ENCODE data around the gene ABHD8.
A peak's percentile ranks its signal among the peaks of the same experiment; 100 is the strongest.

The ABHD8 gene

DNA sequence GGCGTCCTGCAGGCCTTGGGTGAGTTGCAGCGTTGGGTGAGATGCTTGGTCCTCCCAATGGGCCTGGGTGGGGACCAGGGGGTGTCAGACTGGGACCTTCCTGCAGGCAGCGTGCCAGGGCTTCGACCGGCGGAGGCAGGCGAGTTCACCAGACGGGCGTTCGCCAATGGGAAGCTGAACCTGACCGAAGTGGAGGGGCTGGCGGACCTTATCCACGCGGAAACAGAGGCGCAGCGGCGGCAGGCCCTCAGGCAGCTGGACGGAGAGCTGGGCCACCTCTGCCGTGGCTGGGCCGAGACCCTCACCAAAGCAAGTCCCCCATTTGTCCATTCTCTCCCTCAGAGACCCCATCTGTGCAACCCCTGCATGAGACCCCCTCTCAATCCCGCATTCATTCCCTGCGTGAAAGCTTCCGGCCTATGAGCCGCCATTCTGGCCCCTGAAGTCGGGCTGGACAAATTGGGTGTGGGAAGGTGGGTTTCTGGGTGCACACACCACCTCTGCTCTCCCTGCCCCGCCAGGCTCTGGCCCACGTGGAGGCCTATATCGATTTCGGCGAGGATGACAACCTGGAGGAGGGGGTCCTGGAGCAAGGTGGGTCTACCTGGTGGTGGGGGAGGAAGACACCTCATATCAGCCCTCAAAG, 35.3 kb upstream of the ABHD8 start:
- Histone ChIP-seq H3K4me3 (ENCODE audit: control insufficient read depth in 1 of 7, extremely low read depth in 1 of 7, insufficient read depth in 4 of 7, low read depth in 2 of 7, low read length in 6 of 7) (peak overlapping the region in 5 of 7 experiments; percentile 83 to 99 (median 88)), H3K4me1 (ENCODE audit: control extremely low read depth in 1 of 4, control insufficient read depth in 4 of 4, insufficient read depth in 4 of 4, low read length in 3 of 4) (peaks cover 0 to 43% (median 39%) of the 10 kb centered on the region in 4 experiments), H3K27ac (ENCODE audit: insufficient read depth in 1 of 2, low read depth in 1 of 2, low read length in 2 of 2, poor library complexity in 1 of 2, severe bottlenecking in 2 of 2) (peak overlapping the region in 1 of 2 experiments; percentile 73), H3K27me3 (replicated peaks in 2 of 5; ENCODE audit: control insufficient read depth in 4 of 5, insufficient read depth in 5 of 5, low read length in 4 of 5) (no peaks in the 10 kb centered on the region), H3K36me3 (ENCODE audit: control insufficient read depth in 4 of 4, insufficient read depth in 4 of 4, low read length in 3 of 4) (peaks cover 0 to 16% (median 10%) of the 10 kb centered on the region in 4 experiments), H3K9me3 (ENCODE audit: control extremely low read depth in 1 of 5, control insufficient read depth in 4 of 5, insufficient read depth in 2 of 5, low read depth in 1 of 5, low read length in 4 of 5) (no peaks in the 10 kb centered on the region)
- 96% methylated on average over 18 of the region's 30 CpGs for WGBS (ENCODE audit: insufficient coverage)
- POLR2A ChIA-PET: interaction anchor here (1.5 kb wide), 1 partner anchor 53 kb away, joined by 3 read pairs; no protein-coding TSS in a partner anchor
- CTCF ChIA-PET: interaction anchor here (1.2 kb wide), 1 partner anchor 22 kb away, joined by 3 read pairs; no protein-coding TSS in a partner anchor
- no peak for DNase-seq

DNA sequence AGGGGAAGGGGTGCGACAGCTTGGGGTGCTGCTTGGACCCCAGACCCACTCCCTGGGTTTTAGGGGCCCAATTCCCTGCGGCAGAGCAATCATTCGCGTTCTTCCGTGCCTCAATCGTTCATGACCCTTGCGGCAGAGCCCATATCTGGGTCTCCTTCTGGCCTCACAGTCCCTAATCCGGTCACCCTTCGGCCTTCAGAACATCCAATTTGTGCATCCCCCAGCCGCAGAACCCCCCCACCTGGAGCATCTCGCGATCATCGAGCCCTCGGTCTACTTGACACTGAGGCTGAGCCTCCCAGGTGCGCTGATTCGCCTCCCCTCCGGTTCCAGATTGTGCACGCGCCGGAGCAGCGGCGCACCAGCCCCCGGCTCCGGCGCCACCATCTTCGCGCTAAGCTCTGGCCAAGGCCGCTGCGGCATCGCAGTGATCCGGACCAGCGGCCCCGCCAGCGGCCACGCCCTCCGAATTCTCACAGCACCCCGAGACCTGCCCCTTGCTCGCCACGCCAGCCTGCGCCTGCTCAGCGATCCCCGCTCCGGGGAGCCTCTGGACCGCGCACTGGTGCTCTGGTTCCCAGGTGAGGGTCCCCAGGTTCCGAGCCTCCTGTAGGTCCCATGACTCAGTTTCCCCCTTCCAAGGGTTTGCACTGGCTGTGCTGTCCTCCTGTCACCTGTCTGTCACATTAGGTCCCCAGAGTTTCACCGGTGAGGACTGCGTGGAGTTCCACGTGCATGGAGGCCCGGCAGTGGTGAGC, 34.6 kb upstream of the ABHD8 start:
- POLR2A ChIA-PET: interaction anchor here (1.5 kb wide), 1 partner anchor 53 kb away, joined by 3 read pairs; no protein-coding TSS in a partner anchor
- peak in 2 of 3 donors; percentile 29 to 37 for DNase-seq
- WGBS (ENCODE audit: insufficient coverage): 9% methylated on average over 47 of the region's 50 CpGs

DNA sequence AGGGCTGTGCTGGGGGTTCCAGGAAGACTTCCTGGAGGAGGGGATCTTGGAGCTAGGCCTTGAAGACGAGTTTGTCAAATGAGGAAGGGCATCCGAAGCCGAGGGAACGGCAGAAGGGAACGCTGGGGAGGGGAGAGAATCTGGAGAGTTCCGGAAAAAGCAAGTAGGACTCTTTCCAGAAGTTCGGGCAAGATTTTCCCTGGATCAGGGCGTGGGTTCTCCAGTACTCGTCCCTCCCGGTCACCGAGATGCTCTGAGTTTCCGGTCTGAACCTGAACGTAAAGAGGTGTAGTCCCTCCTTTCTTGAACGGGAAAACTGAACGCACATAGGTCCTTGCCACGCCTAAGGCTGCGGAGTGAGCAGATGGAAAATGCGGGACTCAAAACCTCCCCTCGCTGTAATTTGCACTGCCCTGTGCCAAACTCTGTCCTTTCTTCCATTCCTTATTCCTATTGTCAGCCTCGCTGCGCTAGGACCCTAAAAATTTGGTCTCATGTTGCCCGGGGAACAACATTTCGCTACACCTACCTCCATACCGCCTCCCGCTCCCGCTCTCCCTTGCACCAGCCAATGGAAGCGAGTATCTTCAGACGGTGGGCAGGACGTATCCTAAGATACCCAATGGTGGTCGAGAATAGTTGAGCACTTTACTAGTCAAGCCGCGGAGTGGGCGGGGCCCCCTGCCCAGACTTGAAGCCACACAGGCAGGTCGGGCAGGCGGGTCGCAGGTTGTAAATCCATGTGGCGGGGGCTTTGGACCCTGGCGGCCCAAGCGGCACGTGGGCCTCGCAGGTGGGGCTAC, 33.8 kb upstream of the ABHD8 start, which contains the start of gene GTPBP3:
TSS of gene GTPBP3 (plus strand) at position 682 of the 803 bp plus-strand sequence. CDS start at position 741, 59 bp downstream.
- H3K36me3 ChIP-seq (ENCODE audit: control insufficient read depth in 4 of 4, insufficient read depth in 4 of 4, low read length in 3 of 4): peaks cover 0 to 16% (median 10%) of the 10 kb centered on the region in 4 experiments
- POLR2A ChIA-PET: interaction anchor here (1.0 kb wide), 1 partner anchor 82 kb away, joined by 3 read pairs; no protein-coding TSS in a partner anchor
- H3K4me3 ChIP-seq (ENCODE audit: control insufficient read depth in 1 of 7, extremely low read depth in 1 of 7, insufficient read depth in 4 of 7, low read depth in 2 of 7, low read length in 6 of 7): peak within 1 kb of the TSS; percentile 83 to 99 (median 88)
- no peaks in the 10 kb centered on the region for H3K9me3 ChIP-seq (ENCODE audit: control extremely low read depth in 1 of 5, control insufficient read depth in 4 of 5, insufficient read depth in 2 of 5, low read depth in 1 of 5, low read length in 4 of 5)
- WGBS (ENCODE audit: insufficient coverage): 0% methylated on average over 41 of the region's 41 CpGs
- no peaks in the 10 kb centered on the region for H3K27me3 ChIP-seq (replicated peaks in 2 of 5; ENCODE audit: control insufficient read depth in 4 of 5, insufficient read depth in 5 of 5, low read length in 4 of 5)
- peak; percentile 99 for DNase-seq
- peak within 1 kb of the TSS; percentile 48 to 87 for H3K27ac ChIP-seq (ENCODE audit: insufficient read depth in 1 of 2, low read depth in 1 of 2, low read length in 2 of 2, poor library complexity in 1 of 2, severe bottlenecking in 2 of 2)
- CTCF ChIA-PET: interaction anchor here (1.1 to 2.2 kb wide), 3 partner anchors 35 to 55 kb away, joined by 3 to 8 read pairs (median 5); no protein-coding TSS in a partner anchor
- peaks cover 0 to 46% (median 41%) of the 10 kb centered on the region in 4 experiments for H3K4me1 ChIP-seq (ENCODE audit: control extremely low read depth in 1 of 4, control insufficient read depth in 4 of 4, insufficient read depth in 4 of 4, low read length in 3 of 4)

More for the DNA sequence above, 34.6 kb upstream of the ABHD8 start:
- Histone ChIP-seq H3K36me3 (ENCODE audit: control insufficient read depth in 4 of 4, insufficient read depth in 4 of 4, low read length in 3 of 4) (peaks cover 0 to 16% (median 10%) of the 10 kb centered on the region in 4 experiments), H3K27ac (ENCODE audit: insufficient read depth in 1 of 2, low read depth in 1 of 2, low read length in 2 of 2, poor library complexity in 1 of 2, severe bottlenecking in 2 of 2) (peak overlapping the region in 1 of 2 experiments; percentile 73), H3K4me3 (ENCODE audit: control insufficient read depth in 1 of 7, extremely low read depth in 1 of 7, insufficient read depth in 4 of 7, low read depth in 2 of 7, low read length in 6 of 7) (peak overlapping the region; percentile 23 to 99 (median 87)), H3K9me3 (ENCODE audit: control extremely low read depth in 1 of 5, control insufficient read depth in 4 of 5, insufficient read depth in 2 of 5, low read depth in 1 of 5, low read length in 4 of 5) (no peaks in the 10 kb centered on the region), H3K4me1 (ENCODE audit: control extremely low read depth in 1 of 4, control insufficient read depth in 4 of 4, insufficient read depth in 4 of 4, low read length in 3 of 4) (peaks cover 0 to 46% (median 41%) of the 10 kb centered on the region in 4 experiments), H3K27me3 (replicated peaks in 2 of 5; ENCODE audit: control insufficient read depth in 4 of 5, insufficient read depth in 5 of 5, low read length in 4 of 5) (no peaks in the 10 kb centered on the region)
- CTCF ChIA-PET: interaction anchor here (1.2 kb wide), 1 partner anchor 23 kb away, joined by 3 read pairs; no protein-coding TSS in a partner anchor

DNA sequence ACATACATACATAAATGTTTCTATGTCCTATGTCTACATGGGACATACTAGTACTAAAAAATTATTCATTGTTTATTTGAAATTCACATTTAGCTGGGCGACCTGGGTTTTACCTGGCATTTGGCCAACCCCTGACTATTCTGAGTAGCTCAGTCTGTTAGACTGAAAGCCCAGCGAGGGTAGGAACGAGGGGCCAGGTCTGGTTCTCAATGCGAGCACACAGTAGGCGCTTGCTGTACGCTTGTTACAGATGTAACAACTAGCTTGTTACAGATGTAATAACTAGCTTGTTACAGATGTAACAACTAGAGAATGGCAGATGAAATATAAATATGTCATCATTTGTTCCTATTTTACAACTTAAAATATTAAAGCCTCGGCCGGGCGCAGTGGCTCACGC, 32.4 kb upstream of the ABHD8 start:
- Histone ChIP-seq H3K27ac (ENCODE audit: insufficient read depth in 1 of 2, low read depth in 1 of 2, low read length in 2 of 2, poor library complexity in 1 of 2, severe bottlenecking in 2 of 2) (no peak overlapping the region), H3K4me1 (ENCODE audit: control extremely low read depth in 1 of 4, control insufficient read depth in 4 of 4, insufficient read depth in 4 of 4, low read length in 3 of 4) (peaks cover 0 to 46% (median 41%) of the 10 kb centered on the region in 4 experiments), H3K27me3 (replicated peaks in 2 of 5; ENCODE audit: control insufficient read depth in 4 of 5, insufficient read depth in 5 of 5, low read length in 4 of 5) (no peaks in the 10 kb centered on the region), H3K4me3 (ENCODE audit: control insufficient read depth in 1 of 7, extremely low read depth in 1 of 7, insufficient read depth in 4 of 7, low read depth in 2 of 7, low read length in 6 of 7) (peak overlapping the region in 1 of 7 experiments; percentile 90), H3K9me3 (ENCODE audit: control extremely low read depth in 1 of 5, control insufficient read depth in 4 of 5, insufficient read depth in 2 of 5, low read depth in 1 of 5, low read length in 4 of 5) (no peaks in the 10 kb centered on the region), H3K36me3 (ENCODE audit: control insufficient read depth in 4 of 4, insufficient read depth in 4 of 4, low read length in 3 of 4) (peaks cover 0 to 6% (median 3%) of the 10 kb centered on the region in 4 experiments)
- ChIA-PET POLR2A (no interaction called here), CTCF (interaction anchor here (1.1 to 2.2 kb wide), 7 partner anchors 11 to 56 kb away, joined by 3 to 8 read pairs (median 5); partner anchors contain the start of gene DDA1)
- 77% methylated on average over 4 of the region's 10 CpGs for WGBS (ENCODE audit: insufficient coverage)
- no peak for DNase-seq

DNA sequence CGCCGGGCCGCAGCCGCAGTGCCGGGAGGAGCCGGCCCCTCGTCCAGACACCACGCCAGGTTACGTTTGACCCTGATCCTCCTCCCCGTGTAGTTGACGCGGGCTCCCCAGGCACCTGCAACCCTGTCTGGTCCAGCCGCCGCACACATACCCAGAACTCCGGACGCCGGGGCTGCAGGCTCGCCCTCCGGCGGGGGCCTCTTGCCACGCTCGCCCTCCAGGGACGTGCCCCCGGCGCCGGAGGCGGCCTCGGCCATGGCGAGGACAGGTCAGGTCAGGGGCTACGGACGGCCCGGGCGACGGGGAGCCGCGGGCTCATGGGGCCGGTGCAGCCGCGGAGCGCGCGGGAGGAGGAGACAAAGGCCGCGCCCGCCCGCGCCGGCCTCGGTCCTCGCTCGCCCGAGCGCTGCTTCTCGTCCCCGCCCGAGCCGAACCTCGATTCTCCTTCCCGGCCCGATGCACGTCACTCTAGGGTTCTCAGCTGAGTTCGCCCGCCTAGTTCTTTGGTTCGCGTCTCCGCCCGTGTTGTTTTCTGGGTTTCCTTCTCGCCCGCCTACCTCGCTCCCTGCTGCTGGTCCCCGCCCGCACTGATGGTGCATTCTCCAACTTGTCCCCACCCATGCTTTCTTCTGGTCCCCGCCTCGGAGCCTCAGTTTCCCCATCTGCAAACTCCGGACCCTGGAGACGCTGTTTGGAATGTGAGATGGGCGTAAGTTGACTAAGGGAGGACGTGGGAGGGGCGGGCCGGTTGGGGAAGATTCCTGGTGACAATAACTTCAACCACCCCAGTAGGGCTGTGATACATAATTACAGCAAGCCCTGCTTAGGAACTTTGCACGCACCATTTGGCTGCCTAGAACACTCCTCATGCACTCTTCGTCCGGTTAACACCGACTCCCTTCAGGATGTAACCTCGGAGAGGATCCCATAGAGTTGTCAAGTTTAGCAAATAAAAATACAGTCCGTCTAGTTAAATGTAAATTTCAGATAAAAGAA, 31.5 kb upstream of the ABHD8 start, which contains the start of gene ANO8:
TSS of gene ANO8 (minus strand) at position 442 of the 996 bp plus-strand sequence. CDS start at position 257, 185 bp downstream.
- no peaks in the 10 kb centered on the region for H3K9me3 ChIP-seq (ENCODE audit: control extremely low read depth in 1 of 5, control insufficient read depth in 4 of 5, insufficient read depth in 2 of 5, low read depth in 1 of 5, low read length in 4 of 5)
- peaks cover 0 to 47% (median 42%) of the 10 kb centered on the region in 4 experiments for H3K4me1 ChIP-seq (ENCODE audit: control extremely low read depth in 1 of 4, control insufficient read depth in 4 of 4, insufficient read depth in 4 of 4, low read length in 3 of 4)
- H3K4me3 ChIP-seq (ENCODE audit: control insufficient read depth in 1 of 7, extremely low read depth in 1 of 7, insufficient read depth in 4 of 7, low read depth in 2 of 7, low read length in 6 of 7): peak within 1 kb of the TSS; percentile 52 to 90 (median 80)
- peaks cover 0 to 6% (median 3%) of the 10 kb centered on the region in 4 experiments for H3K36me3 ChIP-seq (ENCODE audit: control insufficient read depth in 4 of 4, insufficient read depth in 4 of 4, low read length in 3 of 4)
- POLR2A ChIA-PET: no interaction called here
- peaks cover 0 to 7% (median 0%) of the 10 kb centered on the region in 5 experiments for H3K27me3 ChIP-seq (replicated peaks in 2 of 5; ENCODE audit: control insufficient read depth in 4 of 5, insufficient read depth in 5 of 5, low read length in 4 of 5)
- CTCF ChIA-PET: interaction anchor here (1.2 to 2.4 kb wide), 8 partner anchors 12 to 54 kb away, joined by 3 to 11 read pairs (median 6); partner anchors contain the start of genes ABHD8 and DDA1
- DNase-seq: peak; percentile 98 to 99 (median 99)
- peak within 1 kb of the TSS in 1 of 2 experiments; percentile 38 for H3K27ac ChIP-seq (ENCODE audit: insufficient read depth in 1 of 2, low read depth in 1 of 2, low read length in 2 of 2, poor library complexity in 1 of 2, severe bottlenecking in 2 of 2)
- WGBS (ENCODE audit: insufficient coverage): 2% methylated on average over 78 of the region's 86 CpGs
